ENCODE results near the gene DVL1. TPM values are rescaled to one million over a fixed set of nuclear protein-coding genes. Genes with fewer than 3 reads are reported as not detected.

DVL1 gene
- total RNA-seq, 1 experiment from 2014 or later, result 91.4 TPM

DNA sequence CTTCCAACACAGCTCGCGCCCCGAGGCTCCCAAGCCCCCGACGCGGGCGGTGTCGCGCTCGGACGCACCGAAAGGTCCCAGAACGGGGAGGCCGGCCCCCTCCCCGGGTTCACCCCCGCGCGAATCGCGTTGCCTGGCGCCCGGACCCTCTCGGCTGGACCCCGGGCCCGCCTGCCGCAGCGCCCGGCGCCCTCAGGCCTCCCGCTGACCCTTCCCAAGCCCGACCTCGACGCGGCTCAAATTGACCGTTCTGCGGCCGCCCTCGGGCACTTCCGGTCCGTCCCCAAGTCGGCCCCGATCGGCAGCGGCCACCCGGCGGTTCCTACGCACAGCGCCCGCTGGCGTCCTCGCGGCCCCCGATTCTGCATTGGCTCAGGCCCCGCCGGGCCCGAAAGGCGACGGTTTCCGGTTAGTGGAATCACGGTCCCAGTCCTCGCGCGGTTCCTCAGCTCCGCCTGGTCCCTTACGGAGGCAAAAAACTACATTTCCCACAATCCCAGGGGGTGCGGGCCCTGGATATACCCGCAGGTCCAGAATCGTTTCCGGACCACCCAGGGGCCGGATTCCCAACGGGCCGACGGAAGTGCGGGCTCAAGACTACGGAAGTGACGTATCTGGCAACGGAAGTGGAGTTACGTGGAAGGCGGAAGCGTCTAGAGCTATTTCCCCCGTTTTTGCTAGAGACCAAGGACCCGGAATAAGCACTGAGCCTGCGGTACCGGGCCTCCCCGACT, 25.9 kb upstream of the DVL1 start, which contains the start of gene AURKAIP1:
Gene AURKAIP1, minus strand, starts transcription at position 279 of the 734 bp plus-strand sequence. CDS start 451 bp downstream, outside the sequence.
- ChIA-PET POLR2A (interaction anchor here (0.6 to 2.1 kb wide), 6 partner anchors 20 to 66 kb away, joined by 3 to 12 read pairs (median 4); partner anchors contain the start of genes CCNL2 and MRPL20), CTCF (interaction anchor here (0.6 to 1.5 kb wide), 8 partner anchors 21 to 304 kb away, joined by 3 to 8 read pairs (median 4); partner anchors contain the start of gene CCNL2)
- TF ChIP-seq RELA (CRISPR knock-in tag; IDR thresholded peaks at IDR 0.05; ENCODE audit: borderline replicate concordance) (peak; percentile 14; the same call in 1 of the 2 replicates), FOXJ3 (CRISPR knock-in tag; IDR thresholded peaks at IDR 0.05; ENCODE audit: borderline replicate concordance) (no peak), CREM (CRISPR knock-in tag; IDR thresholded peaks at IDR 0.05) (peak; percentile 95), FOXK1 (CRISPR knock-in tag; IDR thresholded peaks at IDR 0.05) (peak; percentile 94), ZNF219 (CRISPR knock-in tag; IDR thresholded peaks at IDR 0.05; ENCODE audit: borderline replicate concordance) (no peak; the same call in 1 of the 2 replicates), TEAD4 (CRISPR knock-in tag; IDR thresholded peaks at IDR 0.05) (peak; percentile 14; the same call in 1 of the 2 replicates), NR2C2 (CRISPR knock-in tag; IDR thresholded peaks at IDR 0.05) (peak; percentile 51; the same call in 1 of the 2 replicates), NR3C1 (CRISPR knock-in tag; conservative IDR thresholded peaks at IDR 0.05; ENCODE audit: low read depth) (no peak), SP1 (CRISPR knock-in tag; conservative IDR thresholded peaks at IDR 0.05) (peak; percentile 95), ZNF232 (CRISPR knock-in tag; IDR thresholded peaks at IDR 0.05) (0 out of 2 replicates have a peak, but pooled peaks have one; percentile 30), ZNF317 (CRISPR knock-in tag; IDR thresholded peaks at IDR 0.05; ENCODE audit: borderline replicate concordance, low read depth) (0 out of 2 replicates have a peak, but pooled peaks have one; percentile 27), JUN (CRISPR knock-in tag; IDR thresholded peaks at IDR 0.05) (peak; percentile 59; the same call in 1 of the 2 replicates), ESRRA (CRISPR knock-in tag; IDR thresholded peaks at IDR 0.05; ENCODE audit: borderline replicate concordance) (peak; percentile 62; the same call in 1 of the 2 replicates), ELF4 (CRISPR knock-in tag; IDR thresholded peaks at IDR 0.05; ENCODE audit: low read depth) (0 out of 2 replicates have a peak, but pooled peaks have one; percentile 55), MYBL2 (CRISPR knock-in tag; IDR thresholded peaks at IDR 0.05) (peak; percentile 92; the same call in 1 of the 2 replicates)
- TF ChIP-seq, protein P1, sequence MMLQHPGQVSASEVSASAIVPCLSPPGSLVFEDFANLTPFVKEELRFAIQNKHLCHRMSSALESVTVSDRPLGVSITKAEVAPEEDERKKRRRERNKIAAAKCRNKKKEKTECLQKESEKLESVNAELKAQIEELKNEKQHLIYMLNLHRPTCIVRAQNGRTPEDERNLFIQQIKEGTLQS (CRISPR knock-in tag; conservative IDR thresholded peaks at IDR 0.05), result no peak
- TF ChIP-seq, protein P2, sequence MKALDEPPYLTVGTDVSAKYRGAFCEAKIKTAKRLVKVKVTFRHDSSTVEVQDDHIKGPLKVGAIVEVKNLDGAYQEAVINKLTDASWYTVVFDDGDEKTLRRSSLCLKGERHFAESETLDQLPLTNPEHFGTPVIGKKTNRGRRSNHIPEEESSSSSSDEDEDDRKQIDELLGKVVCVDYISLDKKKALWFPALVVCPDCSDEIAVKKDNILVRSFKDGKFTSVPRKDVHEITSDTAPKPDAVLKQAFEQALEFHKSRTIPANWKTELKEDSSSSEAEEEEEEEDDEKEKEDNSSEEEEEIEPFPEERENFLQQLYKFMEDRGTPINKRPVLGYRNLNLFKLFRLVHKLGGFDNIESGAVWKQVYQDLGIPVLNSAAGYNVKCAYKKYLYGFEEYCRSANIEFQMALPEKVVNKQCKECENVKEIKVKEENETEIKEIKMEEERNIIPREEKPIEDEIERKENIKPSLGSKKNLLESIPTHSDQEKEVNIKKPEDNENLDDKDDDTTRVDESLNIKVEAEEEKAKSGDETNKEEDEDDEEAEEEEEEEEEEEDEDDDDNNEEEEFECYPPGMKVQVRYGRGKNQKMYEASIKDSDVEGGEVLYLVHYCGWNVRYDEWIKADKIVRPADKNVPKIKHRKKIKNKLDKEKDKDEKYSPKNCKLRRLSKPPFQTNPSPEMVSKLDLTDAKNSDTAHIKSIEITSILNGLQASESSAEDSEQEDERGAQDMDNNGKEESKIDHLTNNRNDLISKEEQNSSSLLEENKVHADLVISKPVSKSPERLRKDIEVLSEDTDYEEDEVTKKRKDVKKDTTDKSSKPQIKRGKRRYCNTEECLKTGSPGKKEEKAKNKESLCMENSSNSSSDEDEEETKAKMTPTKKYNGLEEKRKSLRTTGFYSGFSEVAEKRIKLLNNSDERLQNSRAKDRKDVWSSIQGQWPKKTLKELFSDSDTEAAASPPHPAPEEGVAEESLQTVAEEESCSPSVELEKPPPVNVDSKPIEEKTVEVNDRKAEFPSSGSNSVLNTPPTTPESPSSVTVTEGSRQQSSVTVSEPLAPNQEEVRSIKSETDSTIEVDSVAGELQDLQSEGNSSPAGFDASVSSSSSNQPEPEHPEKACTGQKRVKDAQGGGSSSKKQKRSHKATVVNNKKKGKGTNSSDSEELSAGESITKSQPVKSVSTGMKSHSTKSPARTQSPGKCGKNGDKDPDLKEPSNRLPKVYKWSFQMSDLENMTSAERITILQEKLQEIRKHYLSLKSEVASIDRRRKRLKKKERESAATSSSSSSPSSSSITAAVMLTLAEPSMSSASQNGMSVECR (CRISPR knock-in tag; IDR thresholded peaks at IDR 0.05; ENCODE audit: borderline replicate concordance), result peak; percentile 85; the same call in 1 of the 2 replicates
- TF ChIP-seq, protein P3, sequence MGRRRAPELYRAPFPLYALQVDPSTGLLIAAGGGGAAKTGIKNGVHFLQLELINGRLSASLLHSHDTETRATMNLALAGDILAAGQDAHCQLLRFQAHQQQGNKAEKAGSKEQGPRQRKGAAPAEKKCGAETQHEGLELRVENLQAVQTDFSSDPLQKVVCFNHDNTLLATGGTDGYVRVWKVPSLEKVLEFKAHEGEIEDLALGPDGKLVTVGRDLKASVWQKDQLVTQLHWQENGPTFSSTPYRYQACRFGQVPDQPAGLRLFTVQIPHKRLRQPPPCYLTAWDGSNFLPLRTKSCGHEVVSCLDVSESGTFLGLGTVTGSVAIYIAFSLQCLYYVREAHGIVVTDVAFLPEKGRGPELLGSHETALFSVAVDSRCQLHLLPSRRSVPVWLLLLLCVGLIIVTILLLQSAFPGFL (CRISPR knock-in tag; IDR thresholded peaks at IDR 0.05; ENCODE audit: borderline replicate concordance), result peak; percentile 17; the same call in 1 of the 2 replicates
- TF ChIP-seq, protein P4, sequence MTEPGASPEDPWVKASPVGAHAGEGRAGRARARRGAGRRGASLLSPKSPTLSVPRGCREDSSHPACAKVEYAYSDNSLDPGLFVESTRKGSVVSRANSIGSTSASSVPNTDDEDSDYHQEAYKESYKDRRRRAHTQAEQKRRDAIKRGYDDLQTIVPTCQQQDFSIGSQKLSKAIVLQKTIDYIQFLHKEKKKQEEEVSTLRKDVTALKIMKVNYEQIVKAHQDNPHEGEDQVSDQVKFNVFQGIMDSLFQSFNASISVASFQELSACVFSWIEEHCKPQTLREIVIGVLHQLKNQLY (CRISPR knock-in tag; IDR thresholded peaks at IDR 0.05), result no peak
- TF ChIP-seq, protein P5, sequence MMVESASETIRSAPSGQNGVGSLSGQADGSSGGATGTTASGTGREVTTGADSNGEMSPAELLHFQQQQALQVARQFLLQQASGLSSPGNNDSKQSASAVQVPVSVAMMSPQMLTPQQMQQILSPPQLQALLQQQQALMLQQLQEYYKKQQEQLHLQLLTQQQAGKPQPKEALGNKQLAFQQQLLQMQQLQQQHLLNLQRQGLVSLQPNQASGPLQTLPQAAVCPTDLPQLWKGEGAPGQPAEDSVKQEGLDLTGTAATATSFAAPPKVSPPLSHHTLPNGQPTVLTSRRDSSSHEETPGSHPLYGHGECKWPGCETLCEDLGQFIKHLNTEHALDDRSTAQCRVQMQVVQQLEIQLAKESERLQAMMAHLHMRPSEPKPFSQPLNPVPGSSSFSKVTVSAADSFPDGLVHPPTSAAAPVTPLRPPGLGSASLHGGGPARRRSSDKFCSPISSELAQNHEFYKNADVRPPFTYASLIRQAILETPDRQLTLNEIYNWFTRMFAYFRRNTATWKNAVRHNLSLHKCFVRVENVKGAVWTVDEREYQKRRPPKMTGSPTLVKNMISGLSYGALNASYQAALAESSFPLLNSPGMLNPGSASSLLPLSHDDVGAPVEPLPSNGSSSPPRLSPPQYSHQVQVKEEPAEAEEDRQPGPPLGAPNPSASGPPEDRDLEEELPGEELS (CRISPR knock-in tag; IDR thresholded peaks at IDR 0.05), result 0 out of 2 replicates have a peak, but pooled peaks have one; percentile 12
- TF ChIP-seq, protein P6, sequence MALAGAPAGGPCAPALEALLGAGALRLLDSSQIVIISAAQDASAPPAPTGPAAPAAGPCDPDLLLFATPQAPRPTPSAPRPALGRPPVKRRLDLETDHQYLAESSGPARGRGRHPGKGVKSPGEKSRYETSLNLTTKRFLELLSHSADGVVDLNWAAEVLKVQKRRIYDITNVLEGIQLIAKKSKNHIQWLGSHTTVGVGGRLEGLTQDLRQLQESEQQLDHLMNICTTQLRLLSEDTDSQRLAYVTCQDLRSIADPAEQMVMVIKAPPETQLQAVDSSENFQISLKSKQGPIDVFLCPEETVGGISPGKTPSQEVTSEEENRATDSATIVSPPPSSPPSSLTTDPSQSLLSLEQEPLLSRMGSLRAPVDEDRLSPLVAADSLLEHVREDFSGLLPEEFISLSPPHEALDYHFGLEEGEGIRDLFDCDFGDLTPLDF (CRISPR knock-in tag; IDR thresholded peaks at IDR 0.05), result no peak
- TF ChIP-seq, protein P7, sequence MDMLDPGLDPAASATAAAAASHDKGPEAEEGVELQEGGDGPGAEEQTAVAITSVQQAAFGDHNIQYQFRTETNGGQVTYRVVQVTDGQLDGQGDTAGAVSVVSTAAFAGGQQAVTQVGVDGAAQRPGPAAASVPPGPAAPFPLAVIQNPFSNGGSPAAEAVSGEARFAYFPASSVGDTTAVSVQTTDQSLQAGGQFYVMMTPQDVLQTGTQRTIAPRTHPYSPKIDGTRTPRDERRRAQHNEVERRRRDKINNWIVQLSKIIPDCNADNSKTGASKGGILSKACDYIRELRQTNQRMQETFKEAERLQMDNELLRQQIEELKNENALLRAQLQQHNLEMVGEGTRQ (CRISPR knock-in tag; IDR thresholded peaks at IDR 0.05), result peak; percentile 46
- TF ChIP-seq, protein P8, sequence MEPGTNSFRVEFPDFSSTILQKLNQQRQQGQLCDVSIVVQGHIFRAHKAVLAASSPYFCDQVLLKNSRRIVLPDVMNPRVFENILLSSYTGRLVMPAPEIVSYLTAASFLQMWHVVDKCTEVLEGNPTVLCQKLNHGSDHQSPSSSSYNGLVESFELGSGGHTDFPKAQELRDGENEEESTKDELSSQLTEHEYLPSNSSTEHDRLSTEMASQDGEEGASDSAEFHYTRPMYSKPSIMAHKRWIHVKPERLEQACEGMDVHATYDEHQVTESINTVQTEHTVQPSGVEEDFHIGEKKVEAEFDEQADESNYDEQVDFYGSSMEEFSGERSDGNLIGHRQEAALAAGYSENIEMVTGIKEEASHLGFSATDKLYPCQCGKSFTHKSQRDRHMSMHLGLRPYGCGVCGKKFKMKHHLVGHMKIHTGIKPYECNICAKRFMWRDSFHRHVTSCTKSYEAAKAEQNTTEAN (CRISPR knock-in tag; IDR thresholded peaks at IDR 0.05), result peak; percentile 83

More for the DNA sequence above, 25.9 kb upstream of the DVL1 start, which contains the start of gene AURKAIP1:
- peak within 1 kb of the TSS; percentile 87 for H3K27ac Mint-ChIP-seq
- DNase-seq (ENCODE audit: low spot score) (peak; percentile 98), ATAC-seq (peak; percentile 91)
- no peaks in the 10 kb centered on the region for H3K27me3 Mint-ChIP-seq (ENCODE audit: low read depth)
- H3K4me3 Mint-ChIP-seq, result peak within 1 kb of the TSS; percentile 82
- peaks cover 8% of the 10 kb centered on the region; the same call in 1 of the 2 replicates for H3K36me3 Mint-ChIP-seq
- no peaks in the 10 kb centered on the region for H3K9me3 Mint-ChIP-seq
- peaks cover 3% of the 10 kb centered on the region; the same call in 1 of the 2 replicates for H3K4me1 Mint-ChIP-seq

Measured in WTC11 (cell line).